GM18499 (cell line): ENCODE results near the gene HELZ2.
"Not testable (repeated sequence)": the region's sequence is repeated elsewhere in the genome, so short reads cannot be mapped to it uniquely, and the experiment has no call there.

Experiments used
- ATAC-seq: cut with Tn5 transposase; IDR thresholded peaks from one replicate; pipeline ENCODE4 v1.9.1; 2021; ENCODE audit warnings: moderate number of reproducible peaks; ENCODE audit not compliant: insufficient read depth, unreplicated experiment

Gene HELZ2

DNA sequence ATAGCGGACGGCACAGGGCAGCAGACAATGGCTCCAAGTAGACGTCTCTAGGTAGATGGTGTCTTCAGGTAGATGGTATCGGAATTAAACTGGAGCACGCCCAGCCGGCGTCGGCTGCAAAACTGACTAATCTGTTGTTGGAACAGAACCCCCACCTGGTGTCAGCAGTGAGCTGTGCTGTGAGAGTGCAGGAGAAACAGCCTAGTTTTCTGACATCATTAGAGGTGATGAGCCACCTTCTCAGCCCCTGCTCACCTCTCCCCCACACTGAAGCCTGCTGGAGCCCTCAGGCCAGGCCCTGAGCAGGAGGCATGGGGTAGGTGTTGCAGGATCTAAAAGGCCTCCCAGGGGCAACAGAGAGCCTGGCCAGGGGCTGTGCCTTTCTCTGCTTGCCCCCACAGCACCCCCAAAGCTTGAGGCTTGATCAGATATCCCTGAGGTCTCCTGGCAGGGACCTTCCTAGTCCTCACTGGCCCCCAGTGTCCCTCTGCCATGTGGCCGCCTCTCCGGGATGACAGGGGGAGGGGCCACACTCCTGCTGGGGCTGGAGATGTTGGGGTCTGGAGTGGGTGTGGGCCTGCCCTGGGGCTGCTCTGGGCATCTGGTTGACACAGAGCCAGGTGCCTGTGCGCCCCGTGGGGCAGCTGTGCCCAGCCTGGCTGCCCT, 6.9 kb upstream of the HELZ2 start:
- no peak for ATAC-seq

DNA sequence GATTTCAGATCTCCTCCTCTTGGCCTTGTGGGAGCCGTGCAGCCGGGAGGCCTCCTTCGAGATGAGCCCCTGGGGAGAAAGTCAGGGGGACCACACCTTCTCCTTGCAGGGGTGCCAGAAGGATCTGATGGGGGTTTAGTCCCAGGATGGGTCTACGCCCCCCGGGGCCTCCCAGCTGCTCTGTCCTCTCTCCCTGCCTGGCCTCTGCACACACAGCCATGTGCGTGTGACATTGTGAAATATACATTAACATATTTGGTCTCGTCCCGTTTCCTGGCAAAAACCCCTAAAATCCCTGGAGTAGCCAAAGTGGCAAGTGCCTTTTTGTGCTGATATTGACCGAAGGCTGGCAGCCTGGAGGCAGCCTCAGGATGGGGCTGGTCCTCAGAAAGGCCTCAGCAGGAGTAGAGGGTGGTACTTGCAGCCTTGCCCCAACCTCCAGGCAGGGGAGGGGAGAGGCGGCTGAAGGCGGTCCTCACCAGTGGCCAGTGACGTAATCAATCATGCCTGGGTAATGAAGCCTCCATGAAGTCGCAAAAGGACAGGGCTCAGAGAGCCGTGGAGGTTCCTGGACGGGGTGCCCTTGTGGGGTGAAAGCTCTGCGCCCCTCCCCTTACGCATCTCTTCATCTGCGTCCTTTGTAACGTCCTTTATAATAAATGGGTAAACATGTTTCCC, 5.1 kb upstream of the HELZ2 start:
- no peak for ATAC-seq

DNA sequence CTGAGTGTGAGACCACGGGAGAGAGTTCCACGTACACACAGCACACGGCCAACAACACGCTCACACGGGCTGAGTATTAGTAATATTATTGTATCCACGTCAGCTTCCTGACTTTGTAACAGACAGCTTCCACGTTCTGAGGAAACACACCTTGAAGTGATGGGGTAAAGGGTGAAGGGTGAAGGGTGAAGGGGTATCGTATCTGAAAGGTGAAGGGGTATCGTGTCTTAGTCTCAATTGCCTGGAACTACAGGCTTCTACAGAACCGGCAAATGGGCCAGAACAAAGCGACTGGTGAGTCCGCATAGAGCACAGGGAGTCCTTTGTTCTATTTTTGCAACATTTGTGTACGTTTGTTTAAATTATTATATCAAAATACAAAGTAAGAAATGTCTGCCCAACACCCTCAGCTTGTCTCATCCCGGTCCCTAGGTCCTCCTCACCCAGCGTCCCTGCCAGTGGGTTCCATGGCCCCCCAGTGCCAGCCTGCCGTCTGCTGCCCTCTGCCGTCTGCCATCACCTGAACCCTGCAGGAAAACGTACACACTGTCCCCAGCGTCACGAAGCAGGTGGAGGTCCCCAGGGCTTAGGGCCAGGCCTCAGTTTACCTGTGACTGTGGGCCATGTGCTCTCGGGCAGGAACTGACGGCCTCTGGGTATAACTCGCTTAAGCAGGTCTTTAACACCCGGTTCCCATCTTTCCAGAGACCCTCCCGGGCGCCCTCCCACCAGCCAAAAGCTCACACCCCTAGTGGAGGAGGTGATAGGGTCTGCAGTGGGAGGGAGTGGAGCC, 4.4 kb upstream of the HELZ2 start:
- no peak for ATAC-seq

- no peak for ATAC-seq
These were observed 3.4 kb upstream of the HELZ2 start for GRCh38 chr20:63577317-63577894.

DNA sequence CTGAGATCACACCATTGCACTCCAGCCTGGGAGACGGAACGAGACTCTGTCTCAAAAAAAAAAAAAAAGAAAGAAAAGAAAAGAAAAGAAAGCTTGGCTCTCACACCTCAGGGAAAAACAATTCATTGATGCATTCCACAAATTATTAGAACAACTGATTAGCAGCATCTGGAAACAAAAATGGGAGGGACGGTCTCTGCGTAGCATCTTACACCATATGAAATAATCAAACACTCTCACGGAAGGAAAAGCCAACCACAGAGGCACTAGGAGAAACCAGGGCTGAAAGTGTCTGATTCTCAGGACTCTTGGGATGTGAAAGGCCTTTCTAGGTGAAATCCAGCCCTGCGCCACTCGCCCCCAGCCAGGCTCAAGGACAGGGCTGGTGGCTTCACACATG, 2.3 kb upstream of the HELZ2 start:
- ATAC-seq: no peak

DNA sequence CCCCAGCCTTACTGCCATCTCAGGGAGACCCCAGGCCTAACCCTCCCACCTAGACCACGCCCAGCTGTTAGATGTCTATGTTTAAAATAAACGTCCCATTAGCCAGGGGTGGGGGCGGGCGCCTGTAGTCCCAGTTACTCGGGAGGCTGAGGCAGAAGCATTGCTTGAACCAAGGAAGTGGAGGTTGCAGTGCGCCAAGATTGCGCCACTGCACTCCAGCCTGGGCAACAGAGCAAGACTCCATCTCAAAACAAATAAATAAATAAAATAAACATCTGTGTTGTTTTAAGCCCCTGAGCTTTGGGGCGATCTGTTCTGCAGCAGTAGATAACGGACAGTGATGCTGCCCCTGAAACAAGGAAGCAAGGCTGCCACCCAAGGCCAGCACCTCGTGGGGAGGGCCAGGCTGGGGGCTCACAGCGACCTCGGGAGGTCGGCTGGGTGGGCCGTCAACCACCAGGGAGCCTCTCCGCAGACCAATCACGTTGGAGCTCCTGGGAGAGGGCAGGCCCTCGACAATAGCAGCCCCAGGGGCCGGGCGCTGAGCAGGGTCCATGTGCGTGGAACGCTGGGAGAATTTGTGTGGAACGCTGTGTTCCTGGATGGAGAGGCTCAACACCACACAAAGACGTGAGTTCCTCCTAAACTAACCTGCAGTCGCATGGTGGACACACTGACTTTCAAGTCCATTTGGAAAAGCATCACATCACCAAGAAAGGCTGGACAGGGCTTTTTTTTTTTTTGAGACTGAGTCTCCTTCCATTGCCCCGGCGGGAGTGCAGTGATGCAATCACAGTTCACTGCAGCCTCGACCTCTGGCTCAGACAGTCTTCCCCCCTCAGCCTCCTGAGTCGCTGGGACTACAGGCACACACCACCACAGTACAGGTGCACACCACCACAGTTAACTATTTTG, 1.0 kb upstream of the HELZ2 start:
- no peak for ATAC-seq

- ATAC-seq: no peak
These were observed 350 bp downstream of the HELZ2 start for GRCh38 chr20:63573647-63574131.

DNA sequence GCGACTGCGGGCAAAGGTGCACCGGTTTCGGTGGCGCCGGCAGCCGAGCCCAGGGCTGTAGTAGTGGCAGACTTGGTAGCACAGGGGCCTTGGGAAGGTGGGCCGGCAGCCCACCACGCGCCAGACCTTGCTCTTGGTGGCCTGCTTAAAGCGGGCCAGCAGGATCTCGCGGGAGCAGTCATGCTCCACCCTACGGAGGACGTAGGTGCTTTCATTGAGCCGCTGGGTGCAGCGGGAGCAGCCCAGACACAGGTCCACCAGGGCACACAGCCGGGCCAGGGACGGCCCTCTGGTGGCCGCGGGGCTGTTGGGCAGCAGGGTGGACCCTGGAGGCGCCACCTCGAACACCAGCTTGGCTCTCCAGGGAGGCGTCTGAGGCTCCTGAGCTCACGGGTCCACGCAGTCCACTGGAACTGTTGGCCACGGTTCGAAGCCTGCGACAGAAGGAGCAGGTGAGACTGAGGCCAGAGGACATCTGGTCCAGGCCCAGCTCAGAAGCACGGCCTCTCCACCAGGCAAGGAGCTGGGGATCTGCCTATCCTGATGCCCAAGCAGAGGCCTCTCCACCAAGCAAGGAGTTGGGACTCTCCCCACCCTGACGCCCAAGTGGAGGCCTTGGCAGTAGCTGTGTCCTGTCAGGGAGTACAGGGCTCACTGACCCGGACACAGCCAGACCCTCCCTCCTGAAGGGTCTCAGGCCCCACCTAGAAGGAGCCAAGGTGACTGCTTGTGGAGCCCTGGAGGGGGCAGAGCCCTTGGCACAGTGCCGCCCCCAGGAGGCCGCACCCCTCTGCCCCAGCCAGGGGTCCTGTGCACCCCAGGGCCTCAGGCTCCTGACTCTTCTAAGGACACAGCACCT, 1.0 kb downstream of the HELZ2 start:
- ATAC-seq: no peak

GRCh38 chr20:63572071-63572787, 1.8 kb downstream of the HELZ2 start:
- no peak for ATAC-seq

DNA sequence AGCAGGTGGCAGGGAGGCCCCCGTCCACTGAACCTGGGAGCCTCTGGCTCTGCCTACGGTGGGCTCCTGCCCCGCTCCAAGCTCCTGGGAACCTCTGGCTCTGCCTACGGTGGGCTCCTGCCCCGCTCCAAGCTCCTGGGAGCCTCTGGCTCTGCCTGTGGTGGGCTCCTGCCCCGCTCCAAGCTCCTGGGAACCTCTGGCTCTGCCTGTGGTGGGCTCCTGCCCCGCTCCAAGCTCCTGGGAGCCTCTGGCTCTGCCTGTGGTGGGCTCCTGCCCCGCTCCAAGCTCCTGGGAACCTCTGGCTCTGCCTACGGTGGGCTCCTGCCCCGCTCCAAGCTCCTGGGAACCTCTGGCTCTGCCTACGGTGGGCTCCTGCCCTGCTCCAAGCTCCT, 3.0 kb downstream of the HELZ2 start:
- ATAC-seq: not testable (repeated sequence)

GRCh38 chr20:63570281-63571086, 3.6 kb downstream of the HELZ2 start:
- ATAC-seq: no peak

DNA sequence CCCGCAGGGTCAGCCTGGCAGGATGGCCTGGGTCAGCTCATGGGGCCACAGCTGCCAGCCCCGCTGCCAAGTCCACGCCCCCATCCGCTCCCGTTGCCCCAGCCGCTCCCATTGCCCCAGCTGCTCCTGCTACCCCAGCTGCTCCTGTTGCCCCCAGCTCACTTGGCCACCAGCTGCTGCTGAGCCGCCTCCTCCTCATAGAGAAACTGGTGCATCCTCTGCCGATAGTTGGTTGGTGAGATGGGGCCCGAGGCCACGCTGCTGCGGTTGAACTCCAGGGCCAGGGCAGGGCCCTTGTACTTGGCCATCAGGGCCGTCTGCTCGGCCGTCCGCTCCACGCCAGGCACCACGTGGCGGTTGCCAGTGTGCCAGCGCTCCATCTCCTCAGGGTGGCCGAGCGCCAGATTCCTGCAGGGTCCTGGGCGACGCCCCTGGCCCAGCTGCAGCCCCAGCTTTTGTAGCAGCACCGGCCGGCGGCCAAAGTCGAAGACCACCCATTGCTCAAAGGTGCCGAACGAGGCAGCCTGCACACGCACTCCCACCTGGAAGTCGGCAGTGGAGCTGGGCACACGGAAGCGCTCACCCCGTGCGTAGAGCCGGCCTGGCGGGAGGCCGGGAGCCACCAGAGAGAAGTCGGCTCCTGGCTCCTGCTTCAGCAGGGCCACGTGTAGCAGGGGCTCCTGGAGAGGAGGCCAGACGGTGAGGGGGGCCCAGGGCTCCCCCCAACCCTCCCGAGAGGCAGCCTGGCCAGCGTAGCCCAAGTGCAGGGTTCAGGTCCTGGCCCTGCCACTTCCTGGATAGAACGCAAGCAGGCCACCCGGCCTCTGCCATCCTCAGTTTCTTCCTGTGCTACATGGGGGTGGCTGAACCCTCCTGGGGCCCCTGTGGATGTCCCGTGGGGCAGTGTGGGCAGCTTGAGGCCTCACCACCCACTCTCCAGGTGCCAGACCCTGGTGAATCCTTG, 4.8 kb downstream of the HELZ2 start:
- no peak for ATAC-seq

DNA sequence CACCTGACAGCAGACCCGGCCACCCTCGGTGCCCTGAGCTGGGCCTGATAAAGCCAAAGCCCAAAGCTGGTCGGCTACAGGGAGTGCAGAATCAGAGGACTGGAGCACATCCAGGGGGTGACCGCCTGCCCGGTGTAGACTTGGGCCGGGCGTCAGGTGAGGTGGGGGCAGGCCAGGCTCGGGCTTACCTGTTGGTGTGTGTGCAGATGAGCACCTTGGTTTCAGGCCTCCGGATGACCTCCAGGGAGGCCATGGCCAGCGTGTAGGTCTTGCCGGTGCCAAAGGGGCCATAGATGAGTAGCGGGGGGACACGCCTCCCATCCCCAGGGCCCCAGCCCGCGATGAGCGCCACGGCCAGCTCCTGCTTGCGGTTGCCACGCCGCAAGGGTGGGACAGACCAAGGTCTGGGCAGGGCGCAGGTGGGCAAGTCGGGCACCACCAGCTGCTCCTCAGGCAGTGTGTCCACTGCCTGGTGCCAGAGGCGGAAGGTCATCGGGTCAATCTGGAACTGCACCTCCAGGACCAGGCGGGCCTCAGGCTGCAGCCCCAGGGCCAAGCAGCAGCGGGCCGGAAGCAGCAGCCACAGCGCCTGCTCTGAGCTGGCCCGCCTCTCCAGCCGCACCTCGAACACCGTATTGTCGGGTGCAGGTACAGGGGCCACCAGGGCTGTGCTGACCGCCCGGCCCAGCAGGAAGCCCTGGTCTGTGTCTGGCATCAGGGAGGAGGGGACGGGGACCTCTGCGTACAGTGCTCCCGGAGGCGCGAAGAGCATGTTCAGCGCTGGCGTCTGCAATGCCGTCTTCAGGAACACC, 5.7 kb downstream of the HELZ2 start:
- ATAC-seq: no peak

- peak; percentile 49 for ATAC-seq
These were observed 6.5 kb downstream of the HELZ2 start for GRCh38 chr20:63567386-63568169.

DNA sequence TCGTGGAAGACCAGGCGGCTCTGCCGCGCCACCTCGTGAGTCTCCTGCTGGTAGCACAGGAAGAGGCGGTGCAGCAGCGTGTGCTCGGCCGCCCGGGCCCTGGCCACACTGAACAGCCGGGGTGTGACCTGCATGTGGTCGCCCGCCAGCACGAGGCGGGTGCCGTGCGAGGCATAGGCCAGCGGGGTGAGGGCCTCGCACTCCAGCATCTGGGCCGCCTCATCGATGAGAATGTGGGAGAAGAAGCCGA, 7.0 kb downstream of the HELZ2 start:
- no peak for ATAC-seq
